Ecto neural progenitor cell (in vitro differentiated cells): ENCODE results near the gene ADAMTS2.

Experiments
- DNase-seq: peaks from one replicate; pipeline ENCODE4 v3.0.0-alpha.2; 2018; ENCODE audit warnings: low spot score

The ADAMTS2 gene

GRCh38 chr5:179194201-179194910, 150.9 kb downstream of the ADAMTS2 start:
- DNase-seq: no peak

- DNase-seq: no peak
Observed at GRCh38 chr5:179193746-179194145, 151.5 kb downstream of the ADAMTS2 start.

GRCh38 chr5:179192891-179193470, 152.3 kb downstream of the ADAMTS2 start:
- no peak for DNase-seq

- no peak for DNase-seq
Observed at GRCh38 chr5:179192185-179192890, 152.9 kb downstream of the ADAMTS2 start.

- no peak for DNase-seq
Observed at GRCh38 chr5:179191506-179192184, 153.6 kb downstream of the ADAMTS2 start.

GRCh38 chr5:179190851-179191505, 154.3 kb downstream of the ADAMTS2 start:
- no peak for DNase-seq

GRCh38 chr5:179188636-179189035, 156.6 kb downstream of the ADAMTS2 start:
- no peak for DNase-seq

GRCh38 chr5:179187681-179188575, 157.3 kb downstream of the ADAMTS2 start:
- no peak for DNase-seq

GRCh38 chr5:179187229-179187678, 158.0 kb downstream of the ADAMTS2 start:
- DNase-seq: no peak

- DNase-seq: no peak
Observed at GRCh38 chr5:179186801-179187200, 158.5 kb downstream of the ADAMTS2 start.

GRCh38 chr5:179185941-179186411, 159.3 kb downstream of the ADAMTS2 start:
- DNase-seq: no peak

GRCh38 chr5:179185256-179185940, 159.9 kb downstream of the ADAMTS2 start:
- DNase-seq: no peak

- DNase-seq: no peak
Observed at GRCh38 chr5:179184521-179185050, 160.7 kb downstream of the ADAMTS2 start.

- no peak for DNase-seq
Observed at GRCh38 chr5:179183481-179183880, 161.8 kb downstream of the ADAMTS2 start.

- no peak for DNase-seq
Observed at GRCh38 chr5:179182601-179183000, 162.7 kb downstream of the ADAMTS2 start.

GRCh38 chr5:179181988-179182387, 163.3 kb downstream of the ADAMTS2 start:
- no peak for DNase-seq

GRCh38 chr5:179180921-179181645, 164.2 kb downstream of the ADAMTS2 start:
- no peak for DNase-seq

GRCh38 chr5:179180061-179180610, 165.1 kb downstream of the ADAMTS2 start:
- no peak for DNase-seq
